Activated T-helper 17 cell treated with anti-CD3 and anti-CD28 coated beads, Interleukin-2, amount 50 U/mL, for 72 hours (primary cell): ENCODE results near the gene CDC14B. TPM values are rescaled to one million over a fixed set of nuclear protein-coding genes. Genes with fewer than 3 reads are reported as not detected.
A peak's percentile ranks its signal among the peaks of the same experiment; 100 is the strongest.
"Not testable (repeated sequence)": the region's sequence is repeated elsewhere in the genome, so short reads cannot be mapped to it uniquely, and the experiment has no call there.

Experiments
- ATAC-seq: fragments of 150-1000 bp; cut with Tn5 transposase; replicated peaks from 2 replicates; pipeline ENCODE4 v1.10.0; 2021; ENCODE audit warnings: mild to moderate bottlenecking, moderate library complexity
- H3K27ac Mint-ChIP-seq: one replicate; pipeline ENCODE4 v1.8.0; 2022; ENCODE audit warnings: mixed read lengths
- H3K27me3 Mint-ChIP-seq: one replicate; pipeline ENCODE4 v1.8.0; 2022; ENCODE audit warnings: mixed read lengths
- H3K36me3 Mint-ChIP-seq: one replicate; pipeline ENCODE4 v1.8.0; 2022; ENCODE audit warnings: low read depth, mild to moderate bottlenecking, mixed read lengths
- H3K4me1 Mint-ChIP-seq: one replicate; pipeline ENCODE4 v1.8.0; 2022; ENCODE audit warnings: mixed read lengths
- H3K4me3 Mint-ChIP-seq: one replicate; pipeline ENCODE4 v1.8.0; 2022; ENCODE audit warnings: mild to moderate bottlenecking, mixed read lengths
- H3K9me3 Mint-ChIP-seq: one replicate; pipeline ENCODE4 v1.8.0; 2022; ENCODE audit warnings: mixed read lengths
- total RNA-seq, 2 donors: library from RNA; stranded (reverse); gene quantifications; one replicate each; pipeline ENCODE4 v1.2.3, GENCODE V29; 2022

The CDC14B gene
- 1 to 10 TPM; 2.4 to 6.5 TPM for total RNA-seq

- no peaks in the 10 kb centered on the region for H3K36me3 Mint-ChIP-seq
- peak; percentile 84 for ATAC-seq
- no peak within 1 kb of the TSS for H3K27ac Mint-ChIP-seq
- H3K27me3 Mint-ChIP-seq: peaks cover 17% of the 10 kb centered on the region
- H3K9me3 Mint-ChIP-seq: no peaks in the 10 kb centered on the region
- H3K4me3 Mint-ChIP-seq: peak within 1 kb of the TSS; percentile 53
- no peaks in the 10 kb centered on the region for H3K4me1 Mint-ChIP-seq
Measured at GRCh38 chr9:96619491-96620180, at the start of gene CDC14B. Gene CDC14B (minus strand): TSS chr9:96619843. CDS start chr9:96619378, 465 bp downstream.

- Mint-ChIP-seq H3K27me3 (peaks cover 4% of the 10 kb centered on the region), H3K27ac (peak overlapping the region; percentile 27), H3K4me1 (no peaks in the 10 kb centered on the region), H3K4me3 (no peak overlapping the region), H3K36me3 (no peaks in the 10 kb centered on the region), H3K9me3 (no peaks in the 10 kb centered on the region)
- no peak for ATAC-seq
Measured at GRCh38 chr9:96668868-96669534, 49.4 kb upstream of the CDC14B start.

GRCh38 chr9:96667363-96667728 is 47.7 kb upstream of the CDC14B start:
- ATAC-seq: no peak
- Mint-ChIP-seq H3K27ac (no peak overlapping the region), H3K36me3 (no peaks in the 10 kb centered on the region)

GRCh38 chr9:96666653-96667362 is 47.2 kb upstream of the CDC14B start:
- H3K36me3 Mint-ChIP-seq, H3K4me3 Mint-ChIP-seq, H3K27ac Mint-ChIP-seq, H3K27me3 Mint-ChIP-seq, H3K4me1 Mint-ChIP-seq, H3K9me3 Mint-ChIP-seq: not testable (repeated sequence)
- ATAC-seq: peak; percentile 77

More at GRCh38 chr9:96667363-96667728, 47.7 kb upstream of the CDC14B start:
- no peak overlapping the region for H3K4me3 Mint-ChIP-seq
- H3K4me1 Mint-ChIP-seq: no peaks in the 10 kb centered on the region
- no peaks in the 10 kb centered on the region for H3K9me3 Mint-ChIP-seq
- H3K27me3 Mint-ChIP-seq: peaks cover 4% of the 10 kb centered on the region

- ATAC-seq: no peak
- no peaks in the 10 kb centered on the region for H3K36me3 Mint-ChIP-seq
- H3K4me1 Mint-ChIP-seq: no peaks in the 10 kb centered on the region
- H3K27ac Mint-ChIP-seq: no peak overlapping the region
- no peaks in the 10 kb centered on the region for H3K9me3 Mint-ChIP-seq
- H3K27me3 Mint-ChIP-seq: peaks cover 4% of the 10 kb centered on the region
- no peak overlapping the region for H3K4me3 Mint-ChIP-seq
Measured at GRCh38 chr9:96665789-96666188, 46.1 kb upstream of the CDC14B start.

- Mint-ChIP-seq H3K9me3 (no peaks in the 10 kb centered on the region), H3K27ac (no peak overlapping the region), H3K27me3 (peaks cover 4% of the 10 kb centered on the region), H3K4me1 (no peaks in the 10 kb centered on the region), H3K36me3 (no peaks in the 10 kb centered on the region), H3K4me3 (no peak overlapping the region)
- no peak for ATAC-seq
Measured at GRCh38 chr9:96663506-96664120, 44.0 kb upstream of the CDC14B start.

- Mint-ChIP-seq H3K4me1 (no peaks in the 10 kb centered on the region), H3K36me3 (no peaks in the 10 kb centered on the region), H3K9me3 (no peaks in the 10 kb centered on the region), H3K27ac (no peak overlapping the region), H3K27me3 (no peaks in the 10 kb centered on the region), H3K4me3 (no peak overlapping the region)
- no peak for ATAC-seq
Measured at GRCh38 chr9:96661711-96662110, 42.1 kb upstream of the CDC14B start.

GRCh38 chr9:96660692-96661248 is 41.1 kb upstream of the CDC14B start:
- Mint-ChIP-seq H3K4me1 (no peaks in the 10 kb centered on the region), H3K4me3 (no peak overlapping the region), H3K27ac (no peak overlapping the region), H3K9me3 (no peaks in the 10 kb centered on the region), H3K36me3 (no peaks in the 10 kb centered on the region), H3K27me3 (no peaks in the 10 kb centered on the region)
- ATAC-seq: no peak

- H3K36me3 Mint-ChIP-seq: peaks cover 18% of the 10 kb centered on the region
- H3K9me3 Mint-ChIP-seq: no peaks in the 10 kb centered on the region
- no peaks in the 10 kb centered on the region for H3K27me3 Mint-ChIP-seq
- peak within 1 kb of the TSS; percentile 88 for H3K27ac Mint-ChIP-seq
- H3K4me3 Mint-ChIP-seq: peak within 1 kb of the TSS; percentile 83
- ATAC-seq: peak; percentile 93
- no peaks in the 10 kb centered on the region for H3K4me1 Mint-ChIP-seq
Measured at GRCh38 chr9:96655198-96655851, 35.7 kb upstream of the CDC14B start, which contains the start of gene PRXL2C. Gene PRXL2C (minus strand): TSS chr9:96655317. CDS start chr9:96655281, 36 bp downstream.

- peak overlapping the region; percentile 88 for H3K27ac Mint-ChIP-seq
- no peaks in the 10 kb centered on the region for H3K9me3 Mint-ChIP-seq
- peaks cover 4% of the 10 kb centered on the region for H3K4me1 Mint-ChIP-seq
- H3K27me3 Mint-ChIP-seq: no peaks in the 10 kb centered on the region
- peak; percentile 63 for ATAC-seq
- peak overlapping the region; percentile 83 for H3K4me3 Mint-ChIP-seq
- H3K36me3 Mint-ChIP-seq: peaks cover 25% of the 10 kb centered on the region
Measured at GRCh38 chr9:96654450-96655197, 35.0 kb upstream of the CDC14B start.

- Mint-ChIP-seq H3K9me3 (no peaks in the 10 kb centered on the region), H3K4me1 (peaks cover 7% of the 10 kb centered on the region), H3K27me3 (no peaks in the 10 kb centered on the region), H3K27ac (no peak overlapping the region), H3K4me3 (no peak overlapping the region), H3K36me3 (peaks cover 52% of the 10 kb centered on the region)
- ATAC-seq: no peak
Measured at GRCh38 chr9:96651626-96652025, 32.0 kb upstream of the CDC14B start.

GRCh38 chr9:96649620-96650324 is 30.1 kb upstream of the CDC14B start:
- H3K4me1 Mint-ChIP-seq: peaks cover 7% of the 10 kb centered on the region
- no peak overlapping the region for H3K4me3 Mint-ChIP-seq
- peaks cover 70% of the 10 kb centered on the region for H3K36me3 Mint-ChIP-seq
- ATAC-seq: no peak
- H3K27ac Mint-ChIP-seq: no peak overlapping the region
- H3K27me3 Mint-ChIP-seq: no peaks in the 10 kb centered on the region
- H3K9me3 Mint-ChIP-seq: no peaks in the 10 kb centered on the region
